Panc1 (cell line): ENCODE measurements around the gene KCNF1. TPM values are rescaled to one million over a fixed set of nuclear protein-coding genes. Genes with fewer than 3 reads are reported as not detected.

ENCODE experiments used
- ATAC-seq: fragments of 200-7000 bp; cut with Tn5 transposase; 2 replicates; pipeline ENCODE4 v1.9.1; 2020; ENCODE audit warnings: mild to moderate bottlenecking, moderate library complexity
- BruUV-seq: library from RNA; stranded (reverse); fragments of 400-500 nt; replicated peaks from 2 replicates; lab custom pipeline; 2021; lab: Mats Ljungman, UMichigan
- CTCF ChIA-PET: fragments of 300-600 bp; sonication (Branson Sonifier 250); formaldehyde crosslinking; loops from one replicate; lab custom pipeline; 2022; ENCODE audit warnings: antibody characterized with exemption; lab: Charles Lee
- POLR2A ChIA-PET: fragments of 300-600 bp; sonication (Branson Sonifier 250); formaldehyde crosslinking; loops from one replicate; lab custom pipeline; 2022; ENCODE audit warnings: antibody characterized with exemption; lab: Charles Lee
- DNase-seq: peaks from one replicate; pipeline ENCODE4 v3.0.0-alpha.2; 2010; ENCODE audit warnings: low read depth, low spot score
- H3K27ac ChIP-seq: 2 replicates; pipeline ENCODE4 v1.5.1; 2011; ENCODE audit warnings: mild to moderate bottlenecking, low read length, inconsistent platforms
- H3K27me3 ChIP-seq: fragments of 200-500 bp; sonication (Bioruptor generic); 2 replicates; pipeline ENCODE4 v1.6.0; 2014; ENCODE audit warnings: low read length, inconsistent platforms; ENCODE audit not compliant: control insufficient read depth, insufficient read depth
- H3K36me3 ChIP-seq: fragments of 200-500 bp; sonication (Bioruptor generic); 2 replicates; pipeline ENCODE4 v1.5.1; 2014; ENCODE audit warnings: inconsistent platforms, mild to moderate bottlenecking, low read length, moderate library complexity; ENCODE audit not compliant: control insufficient read depth, insufficient read depth
- H3K4me1 ChIP-seq: 2 replicates; pipeline ENCODE4 v1.5.1; 2011; ENCODE audit warnings: inconsistent platforms, mild to moderate bottlenecking, low read length, moderate library complexity; ENCODE audit not compliant: control insufficient read depth, insufficient read depth
- H3K4me3 ChIP-seq, 2 experiments: 2 replicates each; pipeline ENCODE4 v1.5.1; 2011 to 2012; ENCODE audit warnings: low read depth in 2 of 2, low read length in 2 of 2, mild to moderate bottlenecking in 2 of 2, inconsistent platforms in 1 of 2, moderate library complexity in 1 of 2
- H3K9me3 ChIP-seq: fragments of 200-500 bp; sonication (Bioruptor generic); 2 replicates; pipeline ENCODE4 v1.5.1; 2014; ENCODE audit warnings: low read depth, mild to moderate bottlenecking, inconsistent platforms, low read length, moderate library complexity; ENCODE audit not compliant: control insufficient read depth, insufficient read depth
- POLR2AphosphoS5 ChIP-seq: IDR thresholded peaks from 2 replicates; pipeline ENCODE4 v1.6.1; 2012; ENCODE audit warnings: mild to moderate bottlenecking, low read depth, low read length, moderate library complexity
- REST ChIP-seq, 2 experiments: IDR thresholded peaks; 2 replicates each; pipeline ENCODE4 v1.6.1; 2011 to 2012; ENCODE audit warnings: low read depth in 2 of 2, control low read depth in 1 of 2, low read length in 1 of 2, mild to moderate bottlenecking in 1 of 2, moderate library complexity in 1 of 2; ENCODE audit not compliant: insufficient read depth in 1 of 2
- SIN3A ChIP-seq: IDR thresholded peaks from 2 replicates; pipeline ENCODE4 v1.6.1; 2012; ENCODE audit warnings: low read depth, mild to moderate bottlenecking, low read length, moderate library complexity, borderline replicate concordance; ENCODE audit not compliant: insufficient read depth
- TCF7L2 ChIP-seq: IDR thresholded peaks from 2 replicates; pipeline ENCODE4 v1.6.1; 2011; ENCODE audit warnings: mild to moderate bottlenecking, low read depth, low read length, inconsistent platforms
- in situ Hi-C: cut with HindIII; loops from 2 replicates; pipeline ENCODE4 v1.10.0; 2016; ENCODE audit warnings: low sequenced_read_pairs, low pct_unique_long_range_greater_than_20kb
- intact Hi-C: fragments of 100-400 bp; cut with micrococcal nuclease; formaldehyde crosslinking; loops from one replicate; pipeline ENCODE4 v1.10.0; 2022; ENCODE audit not compliant: unreplicated experiment
- total RNA-seq: library from RNA; stranded (reverse); gene quantifications from one replicate; pipeline ENCODE4 v1.2.1, GENCODE V29; 2021; ENCODE audit not compliant: unreplicated experiment
- TF ChIP-seq, protein P1 (sequence below): fragments of 450-650 bp; IDR thresholded peaks from 2 replicates; pipeline ENCODE4 v1.5.1; 2017; ENCODE audit warnings: mild to moderate bottlenecking

KCNF1 gene
- total RNA-seq, 1 experiment from 2014 or later: 0.39 TPM

- no TSS peak for BruUV-seq
- no peaks in the 10 kb centered on the region for H3K4me1 ChIP-seq
Measured at GRCh38 chr2:10868465-10869314, 43.0 kb upstream of the KCNF1 start.

GRCh38 chr2:10871978-10872377 lies 39.8 kb upstream of the KCNF1 start:
- Histone ChIP-seq H3K4me3 (no peak overlapping the region), H3K36me3 (no peaks in the 10 kb centered on the region), H3K9me3 (no peaks in the 10 kb centered on the region), H3K27me3 (no peaks in the 10 kb centered on the region), H3K4me1 (no peaks in the 10 kb centered on the region), H3K27ac (no peak overlapping the region)
- TF ChIP-seq SIN3A: no peak
- no peak for TF ChIP-seq TCF7L2
- no peak for TF ChIP-seq POLR2AphosphoS5
- TF ChIP-seq, protein P1, sequence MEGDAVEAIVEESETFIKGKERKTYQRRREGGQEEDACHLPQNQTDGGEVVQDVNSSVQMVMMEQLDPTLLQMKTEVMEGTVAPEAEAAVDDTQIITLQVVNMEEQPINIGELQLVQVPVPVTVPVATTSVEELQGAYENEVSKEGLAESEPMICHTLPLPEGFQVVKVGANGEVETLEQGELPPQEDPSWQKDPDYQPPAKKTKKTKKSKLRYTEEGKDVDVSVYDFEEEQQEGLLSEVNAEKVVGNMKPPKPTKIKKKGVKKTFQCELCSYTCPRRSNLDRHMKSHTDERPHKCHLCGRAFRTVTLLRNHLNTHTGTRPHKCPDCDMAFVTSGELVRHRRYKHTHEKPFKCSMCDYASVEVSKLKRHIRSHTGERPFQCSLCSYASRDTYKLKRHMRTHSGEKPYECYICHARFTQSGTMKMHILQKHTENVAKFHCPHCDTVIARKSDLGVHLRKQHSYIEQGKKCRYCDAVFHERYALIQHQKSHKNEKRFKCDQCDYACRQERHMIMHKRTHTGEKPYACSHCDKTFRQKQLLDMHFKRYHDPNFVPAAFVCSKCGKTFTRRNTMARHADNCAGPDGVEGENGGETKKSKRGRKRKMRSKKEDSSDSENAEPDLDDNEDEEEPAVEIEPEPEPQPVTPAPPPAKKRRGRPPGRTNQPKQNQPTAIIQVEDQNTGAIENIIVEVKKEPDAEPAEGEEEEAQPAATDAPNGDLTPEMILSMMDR: no peak
- no peak for TF ChIP-seq REST (IDR thresholded peaks at IDR 0.05; ENCODE audit: insufficient read depth in 1 of 2, low read depth in 2 of 2, low read length in 1 of 2)
- in situ Hi-C loops: no loop called here
- no peak for ATAC-seq
- ChIA-PET POLR2A (interaction anchor here (0.6 kb wide), 2 partner anchors 32 to 130 kb away, joined by 6 to 11 read pairs; no protein-coding TSS in a partner anchor), CTCF (interaction anchor here (0.6 kb wide), 1 partner anchor 953 kb away, joined by 3 read pairs; no protein-coding TSS in a partner anchor)
- BruUV-seq: no TSS peak
- intact Hi-C loops: no loop called here
- DNase-seq: no peak

More at GRCh38 chr2:10868465-10869314, 43.0 kb upstream of the KCNF1 start:
- ChIA-PET POLR2A (no interaction called here), CTCF (no interaction called here)
- ATAC-seq (no peak), DNase-seq (no peak)
- intact Hi-C loops: no loop called here
- TF ChIP-seq, protein P1: no peak
- TF ChIP-seq TCF7L2: no peak
- no peak overlapping the region for H3K27ac ChIP-seq
- H3K9me3 ChIP-seq: no peaks in the 10 kb centered on the region
- no peaks in the 10 kb centered on the region for H3K36me3 ChIP-seq
- no peak overlapping the region for H3K4me3 ChIP-seq
- H3K27me3 ChIP-seq: peaks cover 2% of the 10 kb centered on the region; the same call in 1 of the 2 replicates
- in situ Hi-C loops: no loop called here
